HuH-7 (cell line): ENCODE data around the gene R3HDM4.

ENCODE experiments used
- DNase-seq: peaks from one replicate; pipeline ENCODE4 v3.0.0; 2011; ENCODE audit warnings: low spot score

R3HDM4 gene

GRCh38 chr19:947090-947706 lies 34.2 kb upstream of the R3HDM4 start:
- DNase-seq: no peak

GRCh38 chr19:945401-946252 lies 32.6 kb upstream of the R3HDM4 start:
- DNase-seq: no peak

GRCh38 chr19:944663-945241 lies 31.7 kb upstream of the R3HDM4 start:
- no peak for DNase-seq

- no peak for DNase-seq
Measured at GRCh38 chr19:944171-944567, 31.1 kb upstream of the R3HDM4 start.

- DNase-seq: no peak
Measured at GRCh38 chr19:943551-944170, 30.6 kb upstream of the R3HDM4 start.

GRCh38 chr19:942133-942645 lies 29.2 kb upstream of the R3HDM4 start:
- DNase-seq: no peak

- no peak for DNase-seq
Measured at GRCh38 chr19:941292-942132, 28.5 kb upstream of the R3HDM4 start.

GRCh38 chr19:940591-941291 lies 27.7 kb upstream of the R3HDM4 start:
- no peak for DNase-seq

GRCh38 chr19:939922-940321 lies 26.9 kb upstream of the R3HDM4 start:
- DNase-seq: no peak

- DNase-seq: no peak
Measured at GRCh38 chr19:939439-939838, 26.4 kb upstream of the R3HDM4 start.

GRCh38 chr19:938233-938923 lies 25.4 kb upstream of the R3HDM4 start:
- DNase-seq: no peak

GRCh38 chr19:937259-937694 lies 24.3 kb upstream of the R3HDM4 start:
- no peak for DNase-seq

- DNase-seq: no peak
Measured at GRCh38 chr19:936175-936546, 23.1 kb upstream of the R3HDM4 start.

GRCh38 chr19:934865-935479 lies 22.0 kb upstream of the R3HDM4 start:
- DNase-seq: no peak

GRCh38 chr19:934197-934840 lies 21.3 kb upstream of the R3HDM4 start:
- no peak for DNase-seq

GRCh38 chr19:933553-933882 lies 20.5 kb upstream of the R3HDM4 start:
- DNase-seq: no peak

- DNase-seq: no peak
Measured at GRCh38 chr19:932648-933552, 19.9 kb upstream of the R3HDM4 start.

- no peak for DNase-seq
Measured at GRCh38 chr19:931860-932647, 19.0 kb upstream of the R3HDM4 start.
